Stimulated activated CD4-positive, alpha-beta T cell treated with anti-CD3 and anti-CD28 coated beads, Interleukin-15, amount 100 ng/mL, for 1 hour (primary cell): ENCODE data around the gene HSF5.
A peak's percentile ranks its signal among the peaks of the same experiment; 100 is the strongest.
"Not testable (repeated sequence)": the region's sequence is repeated elsewhere in the genome, so short reads cannot be mapped to it uniquely, and the experiment has no call there.

Experiments used
- DNase-seq, 2 donors: peaks; one replicate each; pipeline ENCODE4 v3.0.0-alpha.2; 2020; ENCODE audit warnings: low read depth in 1 of 2, low spot score in 1 of 2

The HSF5 gene

DNA sequence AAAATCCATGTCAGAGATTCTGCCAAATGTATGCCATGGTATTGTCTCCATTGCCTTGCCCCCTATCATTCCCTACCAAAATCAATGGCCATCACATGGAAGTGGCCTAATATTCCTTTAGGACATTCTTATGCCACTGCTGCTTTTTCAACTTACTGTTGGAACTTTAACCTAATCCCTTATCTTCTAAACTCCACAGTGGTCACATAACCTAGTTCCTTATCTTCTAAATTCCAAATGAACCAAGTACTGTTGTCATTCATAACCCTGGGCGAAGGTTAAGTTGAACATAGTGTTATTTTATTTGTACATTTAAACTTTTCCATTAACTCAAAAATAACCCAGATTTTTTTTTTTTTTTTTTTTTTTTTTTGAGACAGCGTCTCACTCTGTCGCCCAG is 3.6 kb downstream of the HSF5 start:
- no peak for DNase-seq

DNA sequence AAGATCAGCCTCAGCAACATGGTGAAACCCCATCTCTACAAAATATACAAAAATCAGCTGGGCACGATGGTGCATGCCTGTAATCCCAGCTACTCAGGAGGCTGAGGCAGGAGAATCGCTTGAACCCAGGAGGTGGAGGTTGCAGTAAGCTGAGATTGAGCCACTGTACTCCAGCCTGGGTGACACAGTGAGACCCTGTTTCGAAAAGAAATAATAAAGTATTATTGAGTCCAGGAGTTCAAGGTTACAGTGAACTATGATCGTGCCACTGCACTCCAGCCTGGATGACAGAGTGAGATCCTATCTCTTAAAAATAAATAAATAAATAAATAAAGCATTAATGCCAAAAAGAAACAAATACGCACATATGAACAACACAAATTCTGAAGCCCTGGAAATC is 6.4 kb downstream of the HSF5 start:
- not testable (repeated sequence) for DNase-seq

DNA sequence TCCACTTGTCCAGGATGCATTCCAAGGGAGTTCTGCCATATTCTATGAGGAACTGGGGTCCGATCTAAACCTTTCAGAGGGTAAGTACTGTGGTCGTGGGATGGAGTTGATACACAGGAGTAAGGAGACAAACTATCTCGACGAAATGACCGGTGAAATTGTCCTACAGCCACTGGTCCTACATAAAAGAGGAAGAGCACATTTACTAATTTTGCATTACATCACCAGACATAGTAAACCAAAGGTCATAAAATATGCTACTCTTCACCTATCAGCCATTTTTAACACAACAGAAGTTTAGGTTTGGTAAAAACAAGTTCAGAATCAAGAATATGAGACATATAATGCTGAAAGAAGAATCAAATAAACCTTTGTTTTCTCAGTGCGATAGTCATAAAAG is 8.1 kb downstream of the HSF5 start:
- DNase-seq, result no peak

DNA sequence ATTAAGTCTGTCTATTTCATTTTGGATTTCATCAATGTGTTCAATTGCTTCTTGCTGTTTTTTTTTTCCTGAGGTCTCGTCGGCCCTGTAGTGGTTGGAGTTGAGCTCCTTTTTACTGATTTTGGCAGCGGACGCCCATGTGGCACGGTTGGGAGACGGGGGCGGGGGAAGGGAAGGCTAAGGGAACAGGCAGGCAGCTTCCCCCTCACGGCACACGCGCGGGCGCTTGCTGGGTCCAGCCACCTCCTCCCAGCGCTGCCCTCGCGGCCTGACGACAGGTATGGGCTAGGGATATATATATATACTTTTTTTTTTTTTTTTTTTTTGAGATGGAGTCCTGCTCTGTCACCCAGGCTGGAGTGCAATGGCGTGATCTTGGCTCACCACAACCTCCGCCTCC is 11.4 kb downstream of the HSF5 start:
- no peak for DNase-seq

DNA sequence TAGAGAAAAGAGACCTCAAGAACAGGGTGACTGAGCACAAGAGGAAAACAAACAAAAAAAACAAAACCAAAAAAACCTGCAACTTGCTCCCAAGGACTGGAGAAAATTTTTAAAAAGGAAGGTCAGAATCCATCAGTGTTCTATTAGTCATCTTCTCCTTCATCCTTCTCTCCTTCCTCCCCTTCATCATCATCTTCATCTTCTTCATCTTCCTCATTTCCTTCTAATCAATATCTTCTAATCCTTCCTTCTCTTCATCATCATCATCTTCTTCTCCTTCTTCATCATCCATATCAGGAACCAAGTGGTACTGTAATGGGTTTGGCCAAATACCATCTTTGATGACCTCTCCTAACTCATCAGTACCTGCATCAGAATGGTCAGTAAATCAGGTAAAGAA is 12.2 kb downstream of the HSF5 start:
- no peak for DNase-seq

DNA sequence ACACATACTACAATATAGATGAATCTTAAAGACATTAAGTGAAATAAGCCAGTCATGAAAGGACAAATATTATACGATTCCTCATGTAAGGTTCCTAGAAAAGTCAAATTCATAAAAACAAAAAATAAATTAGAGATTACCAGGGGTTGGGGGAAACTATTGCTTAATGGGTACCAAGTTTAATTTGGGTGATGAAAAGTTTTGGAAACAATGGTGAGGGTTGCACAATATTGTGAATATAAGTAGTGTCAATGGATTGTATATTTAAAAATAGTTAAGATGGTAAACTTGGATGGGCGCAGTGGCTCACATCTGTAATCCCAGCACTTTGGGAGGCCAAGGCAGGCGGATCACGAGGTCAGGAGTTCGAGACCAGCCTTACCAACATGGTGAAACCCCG is 17.9 kb downstream of the HSF5 start:
- DNase-seq, result no peak

DNA sequence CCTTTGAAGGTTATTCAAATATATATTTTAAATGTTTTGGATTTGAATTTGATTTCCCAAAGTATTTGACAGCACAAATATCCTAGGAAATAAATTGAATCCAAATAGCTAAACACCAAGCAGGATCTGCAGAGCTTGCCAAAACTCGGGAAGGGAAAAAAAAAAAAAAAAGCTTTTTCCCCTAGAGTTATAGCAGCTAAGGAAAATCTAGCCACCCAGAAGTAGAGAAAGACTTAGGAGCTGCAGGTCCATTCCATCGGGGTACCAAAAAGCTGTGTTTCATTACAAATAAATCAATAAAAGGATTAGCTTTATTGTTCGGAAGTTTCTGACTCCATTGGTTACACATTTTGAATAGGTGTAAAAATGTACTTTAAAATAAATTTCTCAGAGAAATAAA is 19.3 kb downstream of the HSF5 start:
- no peak for DNase-seq

DNA sequence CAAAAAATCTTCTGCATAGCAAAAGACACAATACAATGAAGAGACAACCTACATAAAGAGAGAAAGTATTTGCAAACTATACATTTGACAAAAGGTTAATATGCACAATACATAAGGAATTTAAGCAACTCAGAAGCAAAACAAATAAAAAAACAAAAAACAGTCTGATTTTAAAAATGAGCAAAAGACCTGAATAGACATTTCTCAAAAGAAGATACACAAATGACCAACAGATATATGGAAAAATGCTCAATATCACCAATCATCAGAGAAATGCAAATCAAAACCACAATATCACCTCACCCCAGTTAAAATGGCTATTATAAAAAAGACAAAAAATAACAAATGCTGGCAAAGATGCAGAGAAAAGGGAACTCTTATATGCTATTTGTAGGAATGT is 32.7 kb downstream of the HSF5 start:
- no peak for DNase-seq

DNA sequence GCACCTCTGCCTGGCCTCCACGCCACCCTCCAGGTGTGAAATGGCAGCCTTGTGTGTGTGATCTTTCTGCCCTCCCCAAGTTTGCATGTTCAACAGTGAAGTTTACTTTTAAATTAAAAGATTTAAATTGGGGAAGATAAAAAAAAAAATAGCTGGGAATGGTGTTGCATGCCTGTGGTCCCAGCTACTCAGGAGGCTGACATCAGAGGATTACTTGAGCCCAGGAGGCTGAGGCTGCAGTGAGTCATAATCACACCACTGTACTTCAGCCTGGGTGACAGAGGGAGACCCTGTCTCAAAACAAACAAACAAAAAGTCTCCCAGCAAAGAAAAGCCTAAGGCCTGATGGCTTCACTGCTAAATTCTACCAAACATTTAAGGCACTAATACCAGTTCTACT is 35.5 kb downstream of the HSF5 start:
- DNase-seq, result no peak

DNA sequence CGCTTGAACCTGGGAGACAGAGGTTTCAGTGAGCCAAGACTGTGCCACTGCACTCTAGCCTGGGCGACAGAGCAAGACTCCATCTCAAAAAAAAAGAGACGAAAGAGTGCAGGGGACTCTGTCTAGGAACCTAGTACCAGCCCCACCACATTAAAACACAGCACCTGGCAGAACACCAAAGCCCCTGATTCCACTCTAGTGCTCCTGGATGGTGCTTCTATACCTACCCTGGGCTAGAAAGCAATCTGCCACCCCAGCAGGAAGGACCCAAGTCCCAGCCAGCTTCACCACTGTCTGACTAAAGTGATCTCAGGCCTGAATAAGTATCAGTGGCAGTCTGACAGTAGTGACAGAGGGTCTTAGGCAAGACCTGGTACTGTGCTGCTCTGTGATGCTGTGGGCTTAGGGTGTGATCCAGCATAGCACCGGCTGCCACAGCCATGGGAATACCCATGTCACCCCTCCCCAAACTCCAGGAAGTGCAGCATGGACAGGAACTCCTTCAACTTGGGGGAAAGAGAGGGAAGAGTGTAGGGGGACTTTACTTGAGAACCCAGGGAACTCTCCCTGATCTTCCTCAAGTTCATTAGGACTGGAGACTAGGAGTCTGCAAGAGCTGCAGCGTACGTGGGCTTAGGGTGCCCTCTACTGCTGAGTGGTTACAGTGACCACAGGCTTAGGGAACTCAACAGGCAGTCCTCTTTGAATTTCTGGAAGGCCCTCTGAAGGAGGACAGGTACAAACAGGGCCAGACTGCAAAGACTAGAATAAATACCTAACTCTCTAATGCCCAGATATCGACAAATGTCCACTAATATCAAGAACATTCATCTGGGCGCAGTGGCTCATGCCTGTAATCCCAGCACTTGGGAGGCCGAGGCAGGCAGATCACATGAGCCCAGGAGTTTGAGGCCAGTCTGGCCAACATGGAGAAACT is 40.9 kb downstream of the HSF5 start:
- peak; percentile 5 to 38 for DNase-seq

DNA sequence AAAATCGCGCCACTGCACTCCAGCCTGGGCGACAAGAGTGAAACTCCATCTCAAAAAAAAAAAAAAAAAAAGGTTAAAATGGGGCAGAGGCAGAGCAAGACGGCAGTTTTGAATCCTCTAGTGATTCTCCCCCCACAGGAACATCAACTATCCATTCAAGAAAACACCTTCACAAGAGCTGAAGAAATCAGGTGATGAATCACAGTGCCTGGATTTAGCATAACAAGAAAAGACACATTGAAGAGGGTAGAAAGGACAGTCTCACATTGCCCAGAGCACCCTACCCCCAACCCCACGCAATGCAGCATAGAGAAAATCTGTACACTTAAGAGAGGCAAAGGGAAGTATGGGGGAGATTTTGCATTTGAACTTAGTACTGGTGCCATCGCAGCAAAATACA is 42.1 kb downstream of the HSF5 start:
- DNase-seq, result no peak

DNA sequence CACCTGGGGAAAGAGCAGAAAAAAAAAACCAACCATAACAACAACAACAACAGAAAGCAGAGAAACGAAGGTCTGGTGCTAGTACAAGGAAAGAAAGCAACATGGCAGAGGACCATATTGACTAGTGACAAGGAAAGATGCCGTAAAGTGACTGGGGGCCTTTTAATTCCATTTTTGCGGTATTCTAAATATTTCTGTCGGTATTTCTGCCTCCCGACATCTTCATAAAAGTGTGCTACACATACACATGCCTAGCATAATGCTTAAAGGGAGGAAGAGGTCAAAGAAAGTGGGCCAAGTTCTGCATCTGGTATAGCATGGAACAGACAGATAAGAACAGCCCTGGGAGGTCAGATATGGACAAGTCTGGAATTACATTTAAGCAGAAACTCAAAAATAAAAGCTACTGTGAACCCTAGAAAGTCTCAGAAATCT is 51.4 kb downstream of the HSF5 start:
- no peak for DNase-seq

DNA sequence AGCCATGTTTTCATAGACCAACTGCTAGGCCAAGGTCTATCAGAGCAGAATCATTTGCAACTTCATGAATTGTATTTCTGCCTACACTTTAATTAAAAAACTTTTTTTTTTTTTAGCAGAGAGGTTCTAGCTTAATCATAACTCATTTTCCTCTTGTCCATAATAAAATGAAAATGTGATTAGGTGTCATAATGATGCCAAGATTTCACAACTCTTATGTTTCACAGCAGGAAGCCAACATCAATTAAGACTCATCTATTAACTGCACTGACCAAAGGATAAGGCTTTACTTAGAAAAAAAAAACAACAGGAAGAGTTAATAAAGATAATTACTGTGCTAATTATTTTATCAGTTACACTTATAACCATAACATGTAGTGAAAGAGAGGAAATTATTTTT is 52.0 kb downstream of the HSF5 start:
- DNase-seq, result no peak

DNA sequence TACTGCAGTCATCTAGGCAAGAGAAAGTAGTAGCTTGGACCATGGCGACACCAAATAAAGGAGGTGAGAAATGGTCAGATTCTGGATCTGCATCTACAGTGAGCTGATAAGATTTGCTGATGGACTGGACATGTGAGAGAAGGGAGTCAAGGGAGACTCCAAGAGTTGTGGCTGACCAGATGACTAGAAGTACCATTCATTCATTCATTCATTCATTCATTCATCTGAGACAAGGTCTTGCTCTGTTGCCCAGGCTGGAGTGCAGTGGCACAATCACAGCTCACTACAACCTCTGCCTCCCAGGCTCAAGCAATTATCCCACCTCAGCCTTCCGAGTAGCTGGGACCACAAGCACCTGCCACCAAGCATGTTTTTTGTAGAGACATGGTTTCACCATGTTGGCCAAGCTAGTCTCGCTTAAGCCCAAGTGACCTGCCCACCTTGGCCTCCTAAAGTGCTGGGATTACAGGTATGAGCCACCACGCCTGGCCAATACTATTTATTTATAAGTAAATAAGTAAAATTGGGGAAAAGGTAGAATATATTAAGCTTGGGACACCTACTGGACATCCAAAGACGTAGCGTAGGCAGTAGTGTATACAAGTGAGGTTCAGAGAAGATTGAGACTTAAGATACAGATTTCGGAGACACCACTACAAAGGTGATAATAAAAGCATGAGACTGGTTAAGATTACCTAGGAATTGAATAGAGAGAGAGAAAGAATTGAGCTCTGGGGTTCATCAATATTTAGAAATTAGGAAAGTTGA is 55.2 kb downstream of the HSF5 start:
- DNase-seq, result no peak

DNA sequence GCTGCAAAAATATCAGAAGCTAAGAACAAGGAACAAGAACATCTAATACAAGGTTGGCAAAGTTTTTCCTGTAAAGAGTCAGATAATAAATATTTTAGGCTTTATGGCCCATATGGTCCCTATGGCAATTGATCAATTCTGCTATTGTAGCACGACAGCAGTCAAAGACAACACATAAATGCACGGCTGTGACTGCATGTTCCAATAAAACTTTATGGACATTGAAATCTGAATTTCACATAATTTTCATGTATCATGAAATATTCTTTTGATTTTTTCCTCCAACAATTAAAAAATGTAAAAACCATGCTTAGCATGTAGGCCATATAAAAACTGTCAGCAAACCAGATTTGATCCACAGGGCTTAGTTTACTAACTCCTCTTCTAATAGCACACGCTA is 60.4 kb downstream of the HSF5 start:
- no peak for DNase-seq

DNA sequence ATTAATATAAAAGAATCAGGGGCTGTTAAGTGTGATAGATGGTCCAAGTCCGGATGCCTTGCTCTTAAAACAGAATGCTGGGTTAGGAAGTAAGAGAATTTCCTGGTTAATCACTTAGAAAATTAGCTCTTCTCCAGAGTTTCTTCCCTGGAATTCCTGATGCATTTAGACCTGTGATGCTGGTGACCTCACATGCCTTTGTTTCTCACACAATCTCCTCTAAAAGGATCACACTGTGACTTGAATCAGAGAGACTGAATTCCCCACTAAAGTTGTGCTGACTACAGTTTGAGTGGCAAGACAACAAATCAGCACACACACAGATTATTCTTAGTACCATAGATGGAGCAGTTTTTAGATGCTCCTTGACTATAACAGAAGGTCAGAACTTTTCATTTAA is 66.5 kb downstream of the HSF5 start:
- no peak for DNase-seq

DNA sequence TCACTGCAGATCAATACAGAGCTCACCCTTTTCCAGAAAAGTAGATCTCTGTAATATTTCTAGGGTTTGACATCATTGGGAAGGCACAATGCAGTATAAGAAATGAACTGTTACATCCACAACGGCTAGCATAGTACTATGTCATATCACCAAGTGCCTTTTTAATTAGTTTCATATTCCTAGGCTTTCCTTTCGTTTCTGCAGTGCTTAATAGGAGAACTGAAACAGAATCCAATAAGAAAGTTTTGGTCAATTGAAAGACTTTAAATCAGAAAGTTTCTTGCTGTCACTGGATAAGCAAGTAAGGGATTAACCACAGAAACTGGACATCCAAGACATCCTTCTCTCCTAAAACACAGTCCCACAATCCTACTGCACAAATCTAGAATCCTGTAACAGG is 67.4 kb downstream of the HSF5 start:
- DNase-seq, result no peak

DNA sequence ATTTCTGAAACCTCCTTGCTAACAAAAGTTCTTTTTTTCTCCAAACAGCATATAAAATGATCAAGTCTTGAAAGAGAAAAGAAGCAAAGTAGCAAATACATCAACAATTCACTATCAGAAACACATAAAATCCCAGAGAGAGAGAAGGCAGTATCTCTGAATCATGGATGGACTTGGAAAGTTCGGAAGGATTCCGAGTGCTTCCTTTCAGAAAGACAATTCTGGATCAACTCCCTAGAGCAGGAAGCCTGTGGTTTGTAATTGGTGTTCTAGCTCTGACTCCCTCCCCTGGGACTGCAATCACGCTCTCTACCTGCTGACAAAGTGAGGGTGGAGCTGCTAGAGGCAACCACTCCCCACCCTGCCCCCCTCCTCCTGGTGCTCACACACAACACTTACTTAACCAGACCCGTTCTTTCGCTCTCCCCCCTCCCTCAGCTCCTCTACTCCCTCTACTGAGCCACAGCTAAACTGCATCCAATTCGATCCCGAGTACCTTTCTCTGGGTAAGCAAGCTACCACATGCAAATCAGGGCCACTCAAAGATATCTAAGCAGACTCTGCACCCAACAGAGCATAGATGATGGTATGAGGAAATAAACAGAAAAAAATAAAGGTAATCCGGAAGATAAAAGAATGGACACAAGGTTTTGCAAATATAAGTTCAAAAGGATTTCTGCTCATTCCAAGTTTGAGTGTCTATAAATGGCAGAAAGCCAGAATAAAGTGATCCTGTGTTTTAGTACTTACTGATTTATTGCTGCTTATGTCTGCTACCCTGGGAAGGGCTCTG is 70.7 kb downstream of the HSF5 start, which contains the start of gene RNF43:
RNF43 (minus strand) TSS at position 235 of the 793 bp plus-strand sequence. CDS start 1,957 bp downstream, outside the sequence.
- peak; percentile 61 to 72 for DNase-seq

DNA sequence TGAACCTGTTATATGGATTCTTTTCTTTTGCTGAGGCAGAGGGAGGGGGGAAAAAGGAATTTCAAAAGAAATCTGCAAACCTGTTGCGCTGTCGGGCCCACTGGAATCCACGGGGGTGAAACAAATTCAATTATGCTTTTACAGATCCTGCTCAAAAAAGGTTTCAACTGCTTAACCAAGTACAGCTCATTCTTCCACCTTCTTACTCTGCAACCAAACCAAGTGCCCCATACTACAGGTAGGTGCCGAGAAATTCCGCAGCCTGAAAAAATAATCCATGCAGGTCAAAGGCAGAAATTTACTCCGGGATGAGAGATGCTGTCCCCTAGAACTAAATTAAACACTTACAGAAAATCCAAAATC is 71.3 kb downstream of the HSF5 start:
- DNase-seq, result no peak

DNA sequence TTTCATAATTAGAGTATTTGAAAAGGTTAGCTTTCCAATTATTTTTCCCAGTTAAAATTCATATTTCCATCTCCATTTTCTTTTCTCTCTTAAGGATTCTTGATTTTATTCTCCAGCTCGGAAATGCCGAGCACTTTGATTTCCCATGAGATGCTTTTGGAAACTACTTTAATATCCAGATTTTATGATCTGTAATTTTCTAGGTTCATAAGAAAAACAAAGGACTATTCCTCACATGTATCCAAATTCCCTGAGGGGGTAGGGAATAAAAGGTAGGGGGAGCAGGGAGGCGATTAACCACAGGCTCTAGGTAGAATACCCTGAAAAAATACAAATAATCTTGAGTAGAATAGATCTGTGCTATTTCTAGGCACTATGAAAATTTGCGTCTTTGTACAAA is 71.8 kb downstream of the HSF5 start:
- no peak for DNase-seq

DNA sequence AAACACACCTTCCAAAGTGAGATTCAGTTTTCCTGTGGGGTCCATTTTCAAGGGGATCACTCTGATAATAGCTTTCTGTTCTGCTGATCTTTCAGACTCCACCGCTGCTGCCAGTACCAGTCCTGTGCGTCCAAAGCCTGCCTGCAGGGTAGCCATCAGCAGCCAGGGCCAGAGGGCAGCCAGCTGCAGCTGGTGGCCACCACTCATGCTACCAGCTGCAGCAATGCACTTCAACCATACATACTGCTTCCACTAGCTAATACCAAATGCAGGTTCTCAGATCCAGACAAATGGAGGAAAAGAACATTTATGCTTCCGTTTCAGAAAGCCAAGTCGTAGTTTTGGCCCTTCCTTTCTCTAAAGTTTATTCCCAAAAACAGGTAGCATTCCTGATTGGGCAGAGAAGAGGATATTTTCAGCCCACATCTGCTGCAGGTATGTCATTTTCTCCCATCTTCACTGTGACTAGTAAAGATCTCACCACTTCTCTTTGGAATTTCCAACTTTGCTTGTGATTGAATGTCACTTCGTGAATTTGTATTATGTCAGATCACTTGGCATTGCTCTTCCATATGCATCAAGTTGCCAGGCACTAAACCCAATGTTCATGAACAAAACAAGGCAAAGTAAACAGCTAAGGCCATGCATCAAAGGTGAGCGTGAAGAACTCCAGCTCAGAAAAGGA is 72.7 kb downstream of the HSF5 start:
- DNase-seq, result no peak
